GM10266 (cell line): ENCODE data around the gene C1orf94.

ENCODE experiments used
- DNase-seq: peaks from one replicate; pipeline ENCODE4 v3.0.0; 2012; ENCODE audit errors: extremely low spot score
- TF ChIP-seq, protein P1 (sequence below): IDR thresholded peaks from 2 replicates; pipeline ENCODE4 v1.5.1; 2012; ENCODE audit warnings: mild to moderate bottlenecking, low read depth; ENCODE audit not compliant: control insufficient read depth, insufficient read depth; ENCODE audit errors: missing control alignments

Gene C1orf94

DNA sequence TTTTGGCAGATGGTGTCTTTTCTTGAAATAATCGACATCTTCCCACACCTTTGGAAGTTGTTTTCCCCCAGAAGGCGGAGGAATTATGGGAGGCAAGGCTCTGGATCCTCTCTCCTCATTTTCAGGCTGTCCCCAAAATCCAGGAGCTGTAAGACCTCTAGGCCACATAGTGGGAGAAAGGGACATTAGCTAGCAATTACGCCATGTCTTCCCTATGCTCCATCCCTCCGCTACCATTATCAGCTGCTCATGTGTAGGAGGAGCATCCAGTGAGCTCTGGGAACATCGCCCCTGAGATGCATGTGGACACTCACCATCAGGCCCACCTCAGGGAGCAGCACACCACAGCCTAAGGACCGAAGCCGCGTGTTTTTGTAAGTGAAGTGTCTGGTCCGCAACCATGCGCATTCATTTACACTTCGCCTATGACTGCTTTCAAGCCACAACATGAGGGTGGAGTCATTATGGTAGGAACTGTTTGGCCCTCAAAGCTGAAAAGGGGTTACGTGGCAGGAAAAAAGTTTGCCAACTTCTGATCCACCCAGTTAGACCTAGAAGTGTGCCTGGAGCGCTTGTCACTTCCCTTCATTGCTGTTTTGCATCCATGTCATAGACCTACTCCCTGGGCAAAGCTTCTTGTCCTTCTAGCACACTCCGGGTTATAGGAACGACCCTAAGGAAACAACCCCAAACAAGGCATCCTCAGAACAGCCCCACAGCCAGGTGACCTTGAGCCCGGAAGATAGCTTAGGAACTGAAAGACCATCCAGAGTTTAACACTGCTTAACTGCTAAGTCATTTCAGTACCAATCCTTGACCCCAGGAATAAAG is 85.5 kb downstream of the C1orf94 start:
- TF ChIP-seq, protein P1, sequence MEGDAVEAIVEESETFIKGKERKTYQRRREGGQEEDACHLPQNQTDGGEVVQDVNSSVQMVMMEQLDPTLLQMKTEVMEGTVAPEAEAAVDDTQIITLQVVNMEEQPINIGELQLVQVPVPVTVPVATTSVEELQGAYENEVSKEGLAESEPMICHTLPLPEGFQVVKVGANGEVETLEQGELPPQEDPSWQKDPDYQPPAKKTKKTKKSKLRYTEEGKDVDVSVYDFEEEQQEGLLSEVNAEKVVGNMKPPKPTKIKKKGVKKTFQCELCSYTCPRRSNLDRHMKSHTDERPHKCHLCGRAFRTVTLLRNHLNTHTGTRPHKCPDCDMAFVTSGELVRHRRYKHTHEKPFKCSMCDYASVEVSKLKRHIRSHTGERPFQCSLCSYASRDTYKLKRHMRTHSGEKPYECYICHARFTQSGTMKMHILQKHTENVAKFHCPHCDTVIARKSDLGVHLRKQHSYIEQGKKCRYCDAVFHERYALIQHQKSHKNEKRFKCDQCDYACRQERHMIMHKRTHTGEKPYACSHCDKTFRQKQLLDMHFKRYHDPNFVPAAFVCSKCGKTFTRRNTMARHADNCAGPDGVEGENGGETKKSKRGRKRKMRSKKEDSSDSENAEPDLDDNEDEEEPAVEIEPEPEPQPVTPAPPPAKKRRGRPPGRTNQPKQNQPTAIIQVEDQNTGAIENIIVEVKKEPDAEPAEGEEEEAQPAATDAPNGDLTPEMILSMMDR: no peak
- DNase-seq: no peak

DNA sequence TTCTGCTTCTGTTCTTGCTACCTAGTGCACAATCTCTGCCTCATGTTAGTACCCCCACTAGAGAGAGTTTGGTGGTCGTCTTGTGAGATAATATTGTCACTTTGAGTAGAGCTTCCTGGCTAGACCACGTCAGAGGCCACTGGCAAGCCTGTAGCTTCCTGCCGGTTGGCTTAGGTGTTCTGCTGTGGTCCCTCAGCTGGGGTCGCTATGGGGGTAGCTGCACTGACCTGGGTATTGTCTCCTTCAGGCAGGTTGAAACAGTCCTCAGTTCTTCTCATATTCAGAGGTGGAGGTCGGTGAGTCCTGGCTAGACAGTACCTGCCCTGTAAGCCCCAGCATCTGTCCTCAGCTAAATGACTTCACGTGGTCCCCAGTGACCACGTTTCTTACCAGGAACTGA is 86.2 kb downstream of the C1orf94 start:
- TF ChIP-seq, protein P1: no peak

DNA sequence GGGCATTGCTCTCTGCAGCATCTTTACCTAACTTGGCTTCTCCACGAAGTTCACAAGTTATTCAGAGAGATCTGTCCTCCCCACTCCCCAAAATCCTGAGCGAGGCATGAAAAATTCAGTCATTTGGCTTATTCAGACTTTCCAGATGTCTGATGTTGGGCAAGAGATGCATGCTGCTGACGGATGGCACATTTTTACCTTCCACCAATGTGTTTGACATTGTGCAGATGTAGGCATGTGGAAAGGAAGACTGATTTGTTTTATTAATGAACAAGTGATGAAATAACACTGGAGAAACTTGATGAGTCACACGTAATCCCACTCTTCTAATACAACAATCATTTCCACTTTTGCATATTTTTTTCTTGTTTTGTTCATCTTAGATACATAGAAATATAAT is 86.7 kb downstream of the C1orf94 start:
- TF ChIP-seq, protein P1: no peak
- no peak for DNase-seq

More for the DNA sequence above, 86.2 kb downstream of the C1orf94 start:
- no peak for DNase-seq

DNA sequence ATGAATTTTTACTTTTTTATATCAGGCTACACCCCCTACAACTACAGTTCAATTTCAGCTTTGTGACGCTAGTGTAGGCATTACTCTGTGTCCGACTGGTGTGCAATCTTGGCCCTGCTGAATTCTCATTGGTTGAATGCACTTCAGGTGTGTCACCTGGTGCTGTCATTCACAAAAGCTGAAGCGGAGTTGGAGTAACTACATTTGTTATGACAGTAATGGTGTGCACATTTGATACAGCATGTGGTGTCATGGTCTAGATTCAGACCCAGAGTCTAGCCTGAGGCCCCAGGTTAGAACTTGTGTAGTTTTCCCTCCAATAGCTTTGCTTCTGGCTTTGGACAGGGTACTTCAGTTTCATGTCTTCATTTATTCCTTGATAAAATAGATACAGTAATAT is 88.7 kb downstream of the C1orf94 start:
- TF ChIP-seq, protein P1: no peak

DNA sequence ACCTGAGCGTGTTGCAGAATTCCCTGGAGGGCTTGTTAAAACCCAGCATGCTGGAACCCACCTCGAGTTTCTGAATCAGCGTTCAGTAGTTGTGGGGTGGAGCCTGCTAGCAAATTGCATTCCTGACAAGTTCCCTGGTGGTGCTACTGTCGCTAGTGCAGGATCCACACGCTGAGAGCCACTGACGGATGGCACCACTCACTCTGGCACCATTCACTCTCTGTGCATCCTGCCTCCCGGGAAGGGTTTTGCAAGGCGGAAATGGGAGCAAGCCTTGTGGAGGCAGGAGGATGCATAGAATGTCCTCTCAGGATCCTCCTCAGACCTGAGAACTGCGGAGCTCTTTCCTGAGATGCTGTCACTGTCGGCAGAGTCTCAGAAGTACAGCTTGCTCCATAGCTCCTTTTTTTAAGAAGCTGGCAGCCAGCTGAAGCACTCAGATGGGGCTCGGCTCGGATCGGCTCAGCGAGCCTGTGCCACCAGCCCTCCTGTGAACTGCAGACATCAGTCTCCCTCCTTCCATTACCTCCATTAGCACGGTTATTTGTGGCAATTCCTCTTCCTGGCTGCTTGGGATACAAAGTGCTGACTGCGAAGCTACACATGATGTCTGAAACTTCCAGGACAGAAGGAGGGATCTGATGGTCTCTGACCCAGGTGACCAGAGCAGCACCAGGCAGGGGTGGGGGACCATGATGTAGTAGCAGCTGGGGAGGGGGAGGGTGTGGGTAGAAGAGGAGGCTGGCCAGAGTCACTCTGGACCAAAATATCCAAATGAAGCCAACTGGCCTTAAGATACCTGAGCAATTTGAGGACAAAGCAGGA is 89.6 kb downstream of the C1orf94 start:
- TF ChIP-seq, protein P1: no peak
- no peak for DNase-seq

More for the DNA sequence above, 88.7 kb downstream of the C1orf94 start:
- no peak for DNase-seq

DNA sequence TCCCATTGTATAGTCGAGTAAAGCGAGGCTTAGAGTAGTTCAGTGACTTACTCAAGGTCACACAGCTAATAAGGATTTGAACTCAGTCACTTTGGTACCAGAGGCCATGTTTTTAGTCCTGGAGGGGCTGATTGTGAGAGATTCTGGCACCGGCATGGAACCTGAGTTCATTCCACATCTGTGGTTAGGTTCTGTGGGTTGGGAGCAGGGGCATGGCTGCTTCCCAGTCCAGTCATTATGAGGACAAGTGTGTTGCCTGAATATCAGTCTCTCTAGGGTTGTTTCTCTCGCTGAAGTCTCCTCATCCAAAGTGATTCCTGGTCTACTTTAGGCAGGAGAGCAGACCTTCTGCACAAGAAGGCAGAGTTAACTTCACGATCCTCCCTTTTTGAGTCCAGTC is 90.6 kb downstream of the C1orf94 start:
- TF ChIP-seq, protein P1: no peak
- no peak for DNase-seq
